GM12865 (cell line): ENCODE data around the gene NGEF.
A peak's percentile ranks its signal among the peaks of the same experiment; 100 is the strongest.

Experiments
- DNase-seq: peaks from one replicate; pipeline ENCODE4 v3.0.0; 2010; ENCODE audit warnings: low read depth
- H3K4me3 ChIP-seq: 2 replicates; pipeline ENCODE4 v1.5.1; 2011; ENCODE audit warnings: mild to moderate bottlenecking, low read depth, low read length, control low read depth
- TF ChIP-seq, protein P1 (sequence below): IDR thresholded peaks from 2 replicates; pipeline ENCODE4 v1.5.1; 2011; ENCODE audit warnings: low read length, control low read depth, low read depth, inconsistent platforms; ENCODE audit not compliant: insufficient read depth; ENCODE audit errors: missing control alignments

Gene NGEF

GRCh38 chr2:232959139-232959538 lies 53.9 kb downstream of the NGEF start:
- no peak for DNase-seq

DNA sequence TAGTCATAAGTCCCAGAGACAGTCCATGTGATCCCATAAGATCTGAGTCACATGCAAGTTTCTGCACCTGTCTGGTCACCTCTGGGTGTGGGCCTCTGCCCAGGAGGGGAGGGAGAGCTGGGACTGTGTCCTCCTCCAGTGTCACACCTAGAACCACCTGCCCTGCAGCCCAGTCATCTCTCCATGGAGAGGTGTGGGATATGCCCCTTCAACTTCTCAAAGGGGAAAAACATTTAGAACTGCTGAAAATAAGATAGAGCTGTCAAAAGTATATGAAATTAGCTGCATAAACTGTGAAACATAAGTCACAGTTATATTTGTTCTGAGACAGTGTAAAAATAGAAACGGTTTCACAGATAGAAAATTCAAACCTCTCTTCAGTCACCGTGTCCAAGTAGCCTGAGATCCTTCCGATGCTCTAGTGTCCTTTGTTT lies 55.4 kb downstream of the NGEF start:
- TF ChIP-seq, protein P1, sequence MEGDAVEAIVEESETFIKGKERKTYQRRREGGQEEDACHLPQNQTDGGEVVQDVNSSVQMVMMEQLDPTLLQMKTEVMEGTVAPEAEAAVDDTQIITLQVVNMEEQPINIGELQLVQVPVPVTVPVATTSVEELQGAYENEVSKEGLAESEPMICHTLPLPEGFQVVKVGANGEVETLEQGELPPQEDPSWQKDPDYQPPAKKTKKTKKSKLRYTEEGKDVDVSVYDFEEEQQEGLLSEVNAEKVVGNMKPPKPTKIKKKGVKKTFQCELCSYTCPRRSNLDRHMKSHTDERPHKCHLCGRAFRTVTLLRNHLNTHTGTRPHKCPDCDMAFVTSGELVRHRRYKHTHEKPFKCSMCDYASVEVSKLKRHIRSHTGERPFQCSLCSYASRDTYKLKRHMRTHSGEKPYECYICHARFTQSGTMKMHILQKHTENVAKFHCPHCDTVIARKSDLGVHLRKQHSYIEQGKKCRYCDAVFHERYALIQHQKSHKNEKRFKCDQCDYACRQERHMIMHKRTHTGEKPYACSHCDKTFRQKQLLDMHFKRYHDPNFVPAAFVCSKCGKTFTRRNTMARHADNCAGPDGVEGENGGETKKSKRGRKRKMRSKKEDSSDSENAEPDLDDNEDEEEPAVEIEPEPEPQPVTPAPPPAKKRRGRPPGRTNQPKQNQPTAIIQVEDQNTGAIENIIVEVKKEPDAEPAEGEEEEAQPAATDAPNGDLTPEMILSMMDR = no peak
- peak; percentile 55 for DNase-seq
- no peak overlapping the region for H3K4me3 ChIP-seq

More at GRCh38 chr2:232959139-232959538, 53.9 kb downstream of the NGEF start:
- no peak overlapping the region for H3K4me3 ChIP-seq
- TF ChIP-seq, protein P1 = no peak

DNA sequence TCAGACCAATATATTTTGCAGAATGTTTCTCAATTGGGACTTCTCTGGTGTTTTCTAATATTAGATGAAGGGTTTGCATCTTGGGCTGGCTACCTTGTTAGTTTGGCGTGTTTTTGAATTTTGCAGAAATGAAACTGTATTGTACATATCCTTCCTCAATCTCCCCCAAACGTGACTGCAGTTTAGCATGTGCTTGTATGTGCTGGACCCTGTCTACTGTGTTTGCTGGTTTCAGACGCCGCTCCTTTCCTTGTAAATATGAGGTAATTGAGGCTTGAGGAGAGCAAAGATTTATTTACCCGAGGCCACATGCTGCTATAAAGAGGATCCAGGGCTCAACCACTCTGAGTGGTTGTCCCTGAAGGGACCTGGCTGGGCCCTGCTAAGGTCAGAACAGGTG lies 57.2 kb downstream of the NGEF start:
- DNase-seq = peak; percentile 56
- H3K4me3 ChIP-seq = no peak overlapping the region
- TF ChIP-seq, protein P1 = no peak

GRCh38 chr2:232954691-232955090 lies 58.4 kb downstream of the NGEF start:
- H3K4me3 ChIP-seq = no peak overlapping the region
- DNase-seq = no peak
- TF ChIP-seq, protein P1 = no peak

DNA sequence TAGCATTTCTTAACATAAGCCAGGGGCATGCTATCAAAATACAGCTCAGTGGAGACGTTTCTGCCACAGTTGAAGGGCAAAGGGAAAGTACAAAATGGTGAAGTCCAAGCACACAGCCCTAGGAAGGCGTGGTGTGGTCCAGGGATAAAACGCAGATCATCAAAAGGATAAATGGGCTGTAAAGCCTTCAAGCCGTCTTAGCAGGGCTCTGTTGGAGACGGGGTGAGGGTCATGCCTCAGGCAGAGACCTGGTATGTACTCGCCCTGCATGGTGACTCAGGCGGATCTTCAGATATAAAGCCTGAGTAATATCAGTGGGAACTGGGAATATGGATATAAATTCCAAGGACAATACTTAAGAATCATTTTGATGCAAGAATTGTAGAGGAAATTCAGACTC lies 61.2 kb downstream of the NGEF start:
- DNase-seq = no peak
- H3K4me3 ChIP-seq = no peak overlapping the region
- TF ChIP-seq, protein P1 = no peak

GRCh38 chr2:232951181-232951580 lies 61.9 kb downstream of the NGEF start:
- DNase-seq = no peak
- H3K4me3 ChIP-seq = no peak overlapping the region
- TF ChIP-seq, protein P1 = no peak

- TF ChIP-seq, protein P1 = no peak
- no peak overlapping the region for H3K4me3 ChIP-seq
- DNase-seq = no peak
These were observed 62.3 kb downstream of the NGEF start for GRCh38 chr2:232950751-232951150.
